ENCODE results near the gene PRMT3.
A peak's percentile ranks its signal among the peaks of the same experiment; 100 is the strongest.
"Not testable (repeated sequence)": the region's sequence is repeated elsewhere in the genome, so short reads cannot be mapped to it uniquely, and the experiment has no call there.

Gene PRMT3

DNA sequence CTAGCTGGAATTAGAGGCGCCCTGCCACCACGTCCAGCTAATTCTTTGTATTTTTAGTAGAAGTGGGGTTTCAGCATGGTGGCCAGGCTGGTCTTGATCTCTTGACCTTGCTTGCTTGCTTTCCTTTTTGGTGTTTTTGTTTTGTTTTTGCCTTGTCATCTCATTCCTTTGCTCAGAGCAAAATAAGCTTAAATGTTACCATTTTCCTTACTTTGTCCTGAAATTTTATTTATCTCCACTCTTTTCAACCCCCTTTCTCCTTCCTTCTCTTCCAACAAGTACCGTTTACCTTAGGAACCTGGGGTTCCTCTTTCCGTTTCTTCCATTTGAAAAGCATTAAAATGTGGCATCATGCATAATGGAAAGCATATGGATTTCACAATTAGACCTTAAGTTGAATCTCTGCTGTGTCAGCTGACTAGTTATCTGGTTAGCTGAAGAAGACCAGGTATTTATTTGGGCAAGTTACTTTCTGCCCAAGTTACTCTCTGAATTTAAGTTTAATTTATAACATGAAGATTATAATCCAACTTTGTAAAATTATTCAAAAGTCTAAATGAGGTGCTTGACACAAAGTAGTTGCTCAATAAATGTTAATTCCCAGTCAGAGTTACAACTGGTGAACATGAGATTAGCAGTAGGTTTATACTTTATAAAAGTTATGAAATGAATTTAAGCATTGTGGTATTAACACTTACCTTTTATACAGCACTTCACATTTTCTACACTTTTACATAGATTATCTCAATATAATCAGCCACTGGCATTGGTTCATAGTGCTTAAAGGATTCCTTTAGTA lies 69.7 kb downstream of the PRMT3 start:
- no peak for DNase-seq

DNA sequence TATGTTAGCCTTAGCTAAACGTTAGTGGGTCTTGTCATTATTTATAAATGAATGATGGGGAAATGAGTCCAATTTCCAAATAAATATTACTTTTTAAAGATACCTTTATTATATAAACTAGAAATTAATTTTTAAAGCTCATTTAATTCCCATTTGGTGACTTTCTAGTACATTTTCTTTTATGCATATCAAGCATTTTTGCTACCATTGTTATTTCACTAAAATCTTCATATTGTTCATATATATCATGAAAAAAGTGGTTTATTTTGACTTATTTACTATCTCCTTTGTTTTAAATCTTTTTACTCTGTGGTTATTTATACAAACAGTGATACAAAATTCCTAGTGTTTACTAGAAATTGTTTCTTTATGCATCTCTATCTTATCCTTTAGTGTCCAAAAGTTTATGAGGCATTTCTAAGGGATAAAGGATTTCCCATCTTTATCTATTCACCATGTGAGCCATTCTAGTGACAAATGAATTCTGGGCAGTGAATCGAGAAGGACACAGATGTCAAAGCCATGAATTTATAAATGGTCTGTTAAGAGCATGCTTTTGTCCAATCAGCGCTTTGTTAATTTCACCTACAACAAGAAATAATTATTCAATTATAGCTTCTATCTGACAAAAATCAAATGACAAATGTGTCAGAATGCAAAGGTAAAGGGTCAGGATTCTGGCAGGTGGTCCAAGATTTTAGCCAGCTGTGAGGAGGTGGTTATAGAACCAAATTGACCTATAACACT lies 70.6 kb downstream of the PRMT3 start:
- DNase-seq: no peak

DNA sequence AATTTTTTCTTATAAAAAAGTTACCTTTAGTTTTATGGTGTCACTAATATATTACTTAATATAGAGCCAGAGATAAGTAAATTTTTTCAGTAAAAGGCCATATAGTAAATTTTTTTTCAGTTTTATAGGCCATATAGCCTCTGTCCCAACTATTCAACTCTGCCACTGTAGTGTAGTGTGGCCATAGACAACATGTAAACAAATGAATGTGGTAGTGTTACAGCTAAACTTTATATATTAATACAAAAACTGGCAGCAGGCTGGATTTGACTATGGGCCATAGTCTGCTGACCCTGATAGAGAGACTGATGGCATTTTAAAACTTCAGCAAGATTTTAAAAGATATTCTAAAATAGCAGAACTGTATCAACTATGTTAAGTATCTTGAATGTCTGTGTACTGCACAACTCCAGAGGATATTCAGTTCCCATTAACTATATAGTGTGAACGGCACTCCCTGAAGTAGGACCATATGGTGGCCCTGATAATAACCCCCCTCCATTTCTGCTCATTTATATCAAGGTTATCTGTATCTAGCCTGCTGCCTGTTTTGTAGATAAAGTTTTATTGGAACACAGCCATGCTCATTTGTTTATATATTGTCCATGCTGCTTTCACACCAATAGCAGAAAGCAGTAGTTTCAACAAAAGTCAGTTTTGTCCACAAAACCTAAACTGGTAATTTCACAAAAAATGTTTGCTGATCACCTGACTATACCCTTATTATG lies 71.6 kb downstream of the PRMT3 start:
- no peak for DNase-seq

DNA sequence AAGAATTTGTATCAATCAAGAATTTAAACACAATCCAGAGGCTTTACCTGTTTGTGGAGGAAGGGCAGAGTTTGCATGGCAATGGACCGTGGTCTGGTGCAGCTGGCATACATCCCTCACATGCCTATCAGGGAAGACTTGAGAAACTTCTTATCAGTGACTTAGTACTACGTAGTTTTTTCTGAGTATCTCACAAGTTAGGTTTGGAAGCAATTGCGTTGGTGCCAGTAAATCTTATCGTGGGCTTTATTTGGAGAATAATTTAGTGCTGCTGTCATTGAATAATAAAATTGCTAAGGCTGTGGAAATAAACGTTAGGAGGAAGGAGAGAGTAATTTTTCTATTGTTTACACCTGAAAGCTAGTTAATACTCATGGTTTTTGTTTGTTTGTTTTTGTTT lies 72.3 kb downstream of the PRMT3 start:
- no peak for DNase-seq

DNA sequence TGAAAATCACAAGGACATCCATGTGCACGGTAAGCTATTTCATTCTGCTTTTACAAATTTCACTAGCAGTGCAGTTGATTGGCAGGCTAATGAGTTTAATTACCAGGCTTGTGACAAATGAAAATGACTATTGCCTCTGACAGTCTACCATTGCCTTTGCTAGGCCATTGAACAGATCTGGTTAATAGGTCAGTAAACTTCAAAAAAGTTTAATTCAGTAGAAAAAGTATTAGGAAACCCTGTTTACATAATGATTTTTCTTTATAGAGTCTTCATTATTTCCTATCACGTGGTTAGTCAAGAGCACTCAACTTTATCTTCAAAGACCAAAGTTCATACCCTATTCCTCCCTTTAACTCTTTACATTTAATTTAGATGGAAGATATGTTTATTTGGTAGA lies 77.0 kb downstream of the PRMT3 start:
- no peak for DNase-seq

DNA sequence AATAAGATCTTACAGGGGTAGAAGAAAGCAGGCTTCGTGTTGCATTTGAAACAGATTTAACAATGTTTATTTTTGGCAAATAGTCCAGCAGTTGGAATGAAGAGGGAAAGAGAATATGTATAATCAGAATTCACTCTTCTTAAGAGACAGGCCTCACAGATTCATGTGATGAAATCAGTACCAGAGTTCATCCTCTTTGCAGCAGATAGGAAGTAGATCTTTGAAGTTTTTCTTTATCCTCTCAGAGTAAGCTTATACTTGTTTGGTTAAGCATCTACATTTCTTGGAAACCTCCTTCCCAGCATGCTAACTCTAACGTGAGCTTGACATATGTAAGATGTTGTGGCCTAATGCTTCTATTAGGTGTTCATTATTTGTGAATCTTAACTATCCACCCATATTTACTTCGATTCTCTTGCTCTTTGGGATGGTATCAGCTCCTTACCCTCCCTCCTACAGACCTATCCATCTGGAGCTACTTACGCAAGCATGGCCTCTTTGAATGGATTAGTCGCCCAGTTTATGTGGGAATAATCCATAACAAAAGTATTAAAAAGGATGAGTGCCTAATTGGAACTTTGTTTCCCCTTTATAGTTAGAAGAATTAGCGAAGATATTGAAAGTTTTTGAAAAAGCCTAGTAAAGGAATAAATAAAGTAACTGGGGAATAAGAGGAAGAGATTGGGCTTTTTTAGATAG lies 80.1 kb downstream of the PRMT3 start:
- DNase-seq: no peak

DNA sequence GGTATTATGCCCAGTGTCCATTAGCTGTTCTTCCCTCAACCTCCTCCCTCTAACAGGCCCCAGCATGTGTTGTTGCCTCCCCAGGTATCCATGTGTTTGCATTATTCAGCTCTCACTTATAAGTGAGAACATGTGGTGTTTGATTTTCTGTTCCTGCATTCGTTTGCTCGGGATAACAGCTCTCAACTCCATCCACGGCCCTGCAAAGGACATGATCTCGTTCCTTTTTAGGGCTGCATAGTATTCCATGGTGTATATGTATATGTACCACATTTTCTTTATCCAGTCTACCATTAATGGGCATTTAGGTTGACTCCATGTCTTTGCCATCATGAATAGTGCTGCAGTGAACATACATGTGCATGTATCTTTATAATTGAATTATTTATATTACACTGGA lies 82.8 kb downstream of the PRMT3 start:
- DNase-seq: no peak

DNA sequence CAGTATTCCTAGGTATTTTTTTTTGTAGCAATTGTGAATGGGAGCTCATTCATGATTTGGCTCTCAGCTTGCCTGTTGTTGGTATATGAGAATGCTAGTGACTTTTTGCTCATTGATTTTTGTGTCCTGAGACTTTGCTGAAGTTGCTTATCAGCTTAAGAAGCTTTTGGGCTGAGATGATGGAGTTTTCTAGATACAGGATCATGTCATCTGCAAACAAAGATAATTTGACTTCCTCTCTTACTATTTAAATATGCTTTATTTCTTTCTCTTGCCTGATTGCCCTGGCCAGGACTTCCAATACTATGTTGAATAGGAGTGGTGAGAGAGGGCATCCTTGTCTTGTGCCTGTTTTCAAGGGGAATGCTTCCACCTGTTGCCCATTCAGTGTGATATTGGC lies 84.4 kb downstream of the PRMT3 start:
- not testable (repeated sequence) for DNase-seq

DNA sequence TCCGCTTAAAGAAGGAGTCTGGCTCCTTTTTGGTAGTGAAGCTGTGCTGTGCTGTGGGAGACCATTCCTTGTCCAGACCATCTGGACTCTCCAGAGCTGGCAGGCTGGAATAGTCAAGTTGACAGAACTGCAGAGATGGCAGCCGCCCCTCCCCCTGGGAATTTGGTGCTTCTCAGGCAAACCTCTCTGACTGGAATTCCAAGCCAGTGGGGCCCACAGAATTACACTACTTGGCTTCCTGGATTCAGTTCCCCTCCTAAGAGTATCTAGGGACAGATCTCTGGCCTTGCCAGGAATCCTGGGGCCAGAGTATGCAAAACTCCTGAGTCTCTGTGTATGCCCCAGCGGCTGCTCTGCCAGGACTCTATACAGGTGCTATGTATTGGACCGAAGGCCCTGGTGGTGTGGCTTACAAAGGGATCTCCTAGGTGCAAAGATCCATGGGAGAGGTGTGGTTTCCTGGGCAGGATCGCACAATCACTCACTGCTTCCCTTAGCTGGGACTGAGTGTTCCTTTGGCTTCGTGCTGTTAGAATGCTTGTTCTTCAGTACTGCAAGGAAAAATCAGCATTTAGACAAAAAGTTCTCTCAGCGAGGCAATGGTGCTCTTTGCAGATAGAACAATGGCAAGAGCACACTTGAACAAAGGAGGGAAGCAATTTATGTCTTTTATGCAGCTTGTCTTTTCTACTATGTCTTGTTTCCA lies 86.8 kb downstream of the PRMT3 start:
- peak in 7 of 56 donors; percentile 0 to 22 (median 8) for DNase-seq

DNA sequence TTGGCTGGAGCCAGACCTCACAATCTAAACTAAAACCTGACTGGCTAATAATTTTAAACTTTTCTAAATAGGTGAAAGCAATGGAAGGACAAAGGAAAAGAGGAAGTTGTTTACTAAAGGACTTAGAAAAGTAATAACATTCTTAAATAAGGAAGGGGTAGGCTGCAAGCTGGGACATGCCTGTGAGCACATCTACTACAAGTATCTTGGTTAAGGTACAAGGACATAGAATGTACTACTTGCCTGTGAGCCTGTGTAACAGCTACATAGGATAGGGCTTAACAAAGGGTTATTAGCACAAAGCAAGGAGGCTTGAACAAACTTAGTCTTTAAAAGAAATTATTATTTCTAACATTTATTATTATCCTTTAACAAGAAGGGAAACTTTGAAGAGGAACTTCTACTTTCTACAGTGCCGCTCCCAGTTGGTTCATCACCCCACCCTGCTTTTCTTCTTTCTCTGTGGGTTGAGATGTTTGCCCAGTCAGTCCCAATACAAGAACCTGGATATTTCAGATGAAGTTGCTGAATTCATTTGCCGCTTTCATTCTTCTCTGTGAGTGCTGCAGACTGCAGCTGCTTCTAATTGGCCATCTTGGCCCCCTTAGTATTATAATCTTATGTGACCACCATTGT lies 87.5 kb downstream of the PRMT3 start:
- no peak for DNase-seq

DNA sequence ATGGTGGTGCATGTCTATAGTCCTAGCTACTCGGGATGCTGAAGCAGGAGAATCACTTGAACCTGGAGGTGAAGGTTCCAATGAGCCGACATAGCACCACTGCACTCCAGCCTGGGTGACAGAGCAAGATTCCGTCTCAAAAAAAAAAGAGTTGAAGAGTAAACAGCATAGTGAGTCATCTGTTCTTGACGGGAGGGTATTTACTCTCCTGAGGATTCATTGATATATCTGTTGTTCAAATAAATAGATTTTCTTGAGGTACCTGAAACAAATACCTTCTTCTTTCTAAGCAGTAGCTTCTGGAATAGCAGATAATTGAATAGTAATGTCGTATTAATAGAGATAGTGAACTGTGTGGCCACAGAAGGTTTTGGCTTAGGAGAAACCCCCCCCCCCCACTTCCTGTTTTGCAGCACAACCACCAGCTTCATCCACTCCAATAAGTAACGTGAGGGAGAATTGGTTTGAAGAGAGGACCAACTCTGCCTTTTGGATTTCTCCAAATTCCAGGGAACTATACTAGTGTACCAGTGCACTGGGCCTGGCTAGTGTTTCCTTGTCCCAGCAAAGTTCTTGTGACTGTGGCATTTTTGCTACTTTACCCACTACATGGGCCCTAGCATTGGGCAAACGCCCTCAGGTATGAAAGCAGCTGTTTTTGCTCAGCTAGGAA lies 90.0 kb downstream of the PRMT3 start:
- DNase-seq: no peak

DNA sequence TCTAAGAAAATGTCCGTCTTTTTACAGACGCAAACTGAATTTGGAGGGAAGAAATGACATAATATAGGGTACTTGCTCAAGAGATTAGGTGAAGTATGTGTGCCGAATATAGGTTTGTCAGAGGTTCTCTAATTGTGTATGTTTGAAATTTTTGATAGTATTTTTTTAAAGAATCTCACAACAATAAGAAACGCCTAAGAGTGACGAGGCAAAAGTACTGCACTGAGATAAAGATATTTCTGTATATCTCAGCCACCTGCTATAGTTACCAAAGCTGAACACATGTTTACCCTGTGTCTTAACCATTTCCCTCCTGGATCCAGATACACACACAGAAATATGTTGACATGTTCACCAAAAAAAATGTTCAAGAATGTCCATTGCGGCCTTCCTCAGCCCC lies 92.0 kb downstream of the PRMT3 start:
- DNase-seq: no peak

DNA sequence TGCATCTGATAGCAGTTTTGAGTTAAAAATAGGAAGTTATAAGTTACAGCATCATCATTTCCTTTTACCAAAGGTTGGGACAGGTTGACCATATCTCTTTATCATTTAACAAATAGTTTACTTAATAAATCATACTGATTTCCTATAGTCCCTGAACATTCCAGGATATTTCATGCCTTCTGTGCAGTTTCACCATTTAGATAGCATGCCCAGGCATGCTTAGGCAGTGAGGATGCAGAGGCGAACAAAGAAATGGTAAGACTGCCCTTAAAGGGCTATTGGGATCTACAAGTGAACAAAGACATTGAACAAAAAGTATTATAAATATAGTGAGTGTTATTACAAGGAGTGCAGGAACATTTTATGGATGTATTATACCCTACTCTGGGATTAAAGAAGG lies 96.4 kb downstream of the PRMT3 start:
- no peak for DNase-seq

DNA sequence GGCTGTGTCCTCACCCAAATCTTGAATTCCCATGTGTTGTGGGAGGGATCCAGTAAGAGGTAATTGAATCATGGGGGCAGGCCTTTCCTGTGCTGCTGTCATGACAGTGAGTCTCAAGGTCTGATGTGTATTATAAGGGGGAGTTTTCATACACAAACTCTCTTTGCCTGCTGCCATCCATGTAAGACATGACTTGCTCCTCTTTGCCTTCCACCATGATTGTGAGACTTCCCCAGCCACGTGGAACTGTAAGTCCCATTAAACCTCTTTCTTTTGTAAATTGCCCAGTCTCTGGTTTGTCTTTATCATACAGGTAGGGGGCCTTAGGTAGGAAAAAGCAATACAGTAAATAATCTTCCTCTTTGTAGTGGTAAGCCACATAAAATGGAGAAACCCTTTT lies 96.9 kb downstream of the PRMT3 start:
- DNase-seq: not testable (repeated sequence)

DNA sequence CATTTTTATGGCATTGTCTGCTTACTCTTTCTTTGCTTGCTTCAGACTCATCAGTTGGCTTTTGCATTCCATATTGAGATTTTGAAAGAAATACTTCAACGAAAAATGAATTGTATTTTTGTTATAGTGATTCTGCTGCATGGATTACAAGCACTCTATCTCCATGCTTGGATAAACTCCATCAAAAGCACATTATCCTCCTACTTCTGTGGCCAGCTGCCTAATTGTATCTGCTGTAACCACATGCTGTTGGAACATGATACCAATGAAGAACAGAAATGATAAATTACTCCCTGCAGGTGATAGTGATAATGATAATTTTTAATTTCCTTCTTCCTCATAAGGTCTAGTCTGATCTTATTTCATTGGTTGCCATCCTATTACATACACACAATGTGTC lies 100.8 kb downstream of the PRMT3 start:
- DNase-seq: no peak

DNA sequence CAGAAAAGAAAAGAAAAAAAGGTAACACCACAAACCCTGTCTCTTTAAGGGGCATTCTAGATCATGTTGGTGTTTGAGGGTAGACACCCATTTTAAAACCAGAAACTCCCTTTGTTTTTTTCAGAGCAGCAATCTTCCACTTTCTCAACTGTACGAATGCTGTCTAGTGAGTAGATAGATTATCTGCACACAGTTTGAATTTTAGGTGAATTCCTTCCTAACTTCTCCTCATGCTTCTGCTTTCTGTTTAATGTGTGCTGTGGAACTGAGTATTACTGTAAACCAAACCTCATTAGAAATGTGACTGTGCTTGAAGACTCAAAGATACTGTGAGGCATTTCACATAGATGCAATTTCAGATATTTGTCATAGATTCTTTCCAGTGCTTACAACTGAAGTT lies 102.4 kb downstream of the PRMT3 start:
- DNase-seq: no peak

DNA sequence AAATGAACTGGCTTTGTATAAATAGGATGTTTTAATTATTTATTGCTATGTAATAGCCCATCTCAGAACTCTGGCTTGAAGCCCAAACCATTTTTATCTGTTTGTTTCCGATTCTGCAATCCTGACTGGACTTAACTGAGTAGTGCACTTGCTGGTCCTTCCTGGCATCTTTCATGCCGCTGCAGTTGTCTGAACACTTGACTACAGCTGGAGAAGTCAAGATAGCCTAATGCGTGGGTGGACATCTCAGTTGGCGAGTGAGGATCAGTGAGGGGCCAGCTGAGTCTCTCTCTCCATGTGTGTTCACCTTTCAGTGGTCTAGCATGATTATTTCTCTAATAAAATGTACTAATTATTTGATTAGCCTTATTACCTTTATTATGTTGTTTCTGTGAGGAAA lies 105.8 kb downstream of the PRMT3 start:
- no peak for DNase-seq

DNA sequence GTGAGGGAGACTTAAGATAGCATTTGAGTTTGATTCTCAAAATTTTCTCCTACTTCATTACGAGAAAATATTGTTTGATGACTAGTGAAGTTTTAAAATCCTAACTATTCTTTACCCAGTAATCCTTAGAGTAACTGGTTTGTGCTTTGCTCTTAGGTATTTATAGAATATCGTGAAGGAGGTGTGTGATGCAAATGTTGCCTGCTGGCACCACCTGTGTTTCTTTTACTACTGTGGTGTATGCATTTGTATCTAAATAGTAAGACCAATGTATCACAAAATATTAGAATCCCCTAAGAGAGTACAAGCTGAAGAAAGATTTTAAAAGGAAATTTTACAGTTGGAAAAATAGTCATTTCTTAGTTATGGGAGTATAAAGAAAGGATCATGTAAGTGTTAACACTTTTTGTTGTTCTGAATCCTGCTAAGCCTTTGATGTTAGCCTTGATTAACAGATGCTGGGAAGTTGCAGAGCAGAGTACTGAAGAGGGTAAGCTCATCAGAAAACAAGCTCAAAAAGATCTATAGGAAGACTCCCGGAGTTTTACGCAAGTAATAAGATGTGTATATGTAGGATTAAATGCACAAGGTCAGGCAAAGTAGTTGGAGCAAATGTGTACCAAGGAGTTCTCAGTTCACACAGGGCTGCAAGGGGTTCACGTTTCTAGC lies 109.7 kb downstream of the PRMT3 start:
- DNase-seq: no peak

DNA sequence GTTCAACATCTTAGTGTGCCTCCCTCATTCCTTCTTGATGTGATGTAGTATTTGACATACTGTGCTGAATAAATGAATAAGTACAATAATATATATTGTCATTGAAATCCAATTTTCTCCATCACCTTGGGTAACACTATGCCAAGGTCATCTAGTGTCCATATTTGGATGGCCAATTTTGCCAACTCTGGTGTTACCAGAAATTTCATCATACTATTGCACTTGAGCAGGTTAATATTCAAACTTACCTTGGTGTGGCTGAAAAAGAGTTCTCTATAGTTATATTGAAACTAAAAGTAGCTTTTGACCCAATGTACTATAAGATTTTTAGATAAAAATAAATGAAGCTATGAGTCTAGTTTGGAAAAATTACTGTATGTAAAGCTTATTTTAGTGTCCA lies 113.7 kb downstream of the PRMT3 start:
- no peak for DNase-seq
